ENCODE measurements around the gene CGNL1. TPM values are rescaled to one million over a fixed set of nuclear protein-coding genes. Genes with fewer than 3 reads are reported as not detected.

CGNL1 gene
- total RNA-seq, 4 donors from 2014 or later, result 9.6 to 21.3 (median 13.1) TPM

DNA sequence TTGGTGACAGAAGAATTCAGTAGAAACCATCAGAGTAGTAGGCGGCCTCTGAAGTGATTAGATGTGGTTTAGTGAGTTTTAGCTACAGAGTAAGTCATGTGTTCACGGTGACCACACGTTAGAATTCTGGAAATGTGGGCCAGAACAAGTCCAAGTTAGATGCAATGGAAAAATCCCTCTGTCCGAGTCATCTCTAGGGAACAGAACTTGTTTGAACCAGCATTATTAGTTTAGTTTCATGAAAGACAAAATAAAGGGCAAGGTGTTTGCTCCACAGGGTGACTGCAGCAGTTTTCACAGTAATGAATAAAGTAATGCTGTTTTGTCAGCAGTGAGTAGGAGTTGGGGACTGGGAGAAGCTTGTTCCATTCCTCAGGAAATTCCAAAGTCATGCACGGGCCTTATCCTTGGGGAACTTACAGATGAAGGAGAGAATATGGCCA is 100.2 kb downstream of the CGNL1 start:
- no peaks in the 10 kb centered on the region for H3K4me1 ChIP-seq
- no peaks in the 10 kb centered on the region for H3K27me3 ChIP-seq
- intact Hi-C loops (cut with DNase I), result no loop called here
- no peak for DNase-seq (ENCODE audit: extremely low spot score)
- TF ChIP-seq, protein P1, sequence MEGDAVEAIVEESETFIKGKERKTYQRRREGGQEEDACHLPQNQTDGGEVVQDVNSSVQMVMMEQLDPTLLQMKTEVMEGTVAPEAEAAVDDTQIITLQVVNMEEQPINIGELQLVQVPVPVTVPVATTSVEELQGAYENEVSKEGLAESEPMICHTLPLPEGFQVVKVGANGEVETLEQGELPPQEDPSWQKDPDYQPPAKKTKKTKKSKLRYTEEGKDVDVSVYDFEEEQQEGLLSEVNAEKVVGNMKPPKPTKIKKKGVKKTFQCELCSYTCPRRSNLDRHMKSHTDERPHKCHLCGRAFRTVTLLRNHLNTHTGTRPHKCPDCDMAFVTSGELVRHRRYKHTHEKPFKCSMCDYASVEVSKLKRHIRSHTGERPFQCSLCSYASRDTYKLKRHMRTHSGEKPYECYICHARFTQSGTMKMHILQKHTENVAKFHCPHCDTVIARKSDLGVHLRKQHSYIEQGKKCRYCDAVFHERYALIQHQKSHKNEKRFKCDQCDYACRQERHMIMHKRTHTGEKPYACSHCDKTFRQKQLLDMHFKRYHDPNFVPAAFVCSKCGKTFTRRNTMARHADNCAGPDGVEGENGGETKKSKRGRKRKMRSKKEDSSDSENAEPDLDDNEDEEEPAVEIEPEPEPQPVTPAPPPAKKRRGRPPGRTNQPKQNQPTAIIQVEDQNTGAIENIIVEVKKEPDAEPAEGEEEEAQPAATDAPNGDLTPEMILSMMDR (IDR thresholded peaks at IDR 0.05), result no peak
- no peak for TF ChIP-seq EP300 (IDR thresholded peaks at IDR 0.05)
- no peak for TF ChIP-seq POLR2A (IDR thresholded peaks at IDR 0.05; ENCODE audit: low read depth)
- TF ChIP-seq POLR2AphosphoS5 (IDR thresholded peaks at IDR 0.05), result no peak
- H3K9me3 ChIP-seq, result no peaks in the 10 kb centered on the region
- 80% methylated on average over 5 of the region's 5 CpGs for WGBS
- H3K4me3 ChIP-seq, result no peak overlapping the region
- no peak overlapping the region for H3K27ac ChIP-seq (replicated peaks in 1 of 4)
- no peaks in the 10 kb centered on the region for H3K36me3 ChIP-seq

DNA sequence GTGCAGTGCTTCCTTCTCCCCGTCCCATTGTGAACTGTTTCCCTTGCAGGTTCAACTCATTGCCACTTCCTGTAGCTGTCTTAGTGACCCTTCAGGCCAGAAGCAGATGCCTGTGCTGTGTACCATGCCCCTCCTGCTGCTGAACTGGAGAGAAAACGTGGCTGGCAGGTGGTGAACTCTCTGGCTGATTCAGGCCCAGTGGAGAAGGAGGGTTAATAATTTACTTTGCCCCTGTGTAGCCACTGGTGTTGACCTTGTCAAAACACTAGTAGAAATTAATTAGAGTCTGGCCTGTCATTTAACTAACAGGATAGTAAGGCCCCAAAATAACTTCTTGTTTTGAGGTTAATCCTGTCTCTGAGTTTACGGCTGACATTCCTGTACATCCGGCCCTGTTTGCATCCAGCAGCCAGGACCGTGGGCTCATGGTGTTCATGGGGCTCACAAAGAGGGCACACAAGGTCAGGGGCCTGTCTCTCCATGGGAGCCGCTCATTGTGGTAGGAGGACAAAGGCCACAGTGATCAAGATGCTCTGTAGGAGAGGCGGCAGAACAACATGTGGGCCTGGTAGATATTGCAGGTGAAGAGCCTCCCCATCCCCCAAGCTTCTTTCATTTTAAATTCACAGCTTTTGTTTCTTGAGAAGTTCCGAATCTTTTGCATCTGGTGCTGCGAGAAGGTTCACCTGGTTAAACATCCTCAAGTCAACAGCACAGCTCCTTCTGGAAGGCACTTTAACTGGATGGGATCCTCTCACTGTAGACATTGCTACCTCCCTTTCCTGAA is 101.6 kb downstream of the CGNL1 start:
- intact Hi-C loops (cut with DNase I), result no loop called here
- no peaks in the 10 kb centered on the region for H3K9me3 ChIP-seq
- no peak for DNase-seq (ENCODE audit: extremely low spot score)
- H3K27ac ChIP-seq (replicated peaks in 1 of 4), result no peak overlapping the region
- H3K4me1 ChIP-seq, result no peaks in the 10 kb centered on the region
- no peak overlapping the region for H3K4me3 ChIP-seq
- TF ChIP-seq POLR2AphosphoS5 (IDR thresholded peaks at IDR 0.05), result no peak
- TF ChIP-seq POLR2A (IDR thresholded peaks at IDR 0.05; ENCODE audit: low read depth), result no peak
- TF ChIP-seq EP300 (IDR thresholded peaks at IDR 0.05), result no peak
- TF ChIP-seq, protein P1 (IDR thresholded peaks at IDR 0.05), result no peak
- H3K27me3 ChIP-seq, result no peaks in the 10 kb centered on the region
- H3K36me3 ChIP-seq, result no peaks in the 10 kb centered on the region
- 91% methylated on average over 8 of the region's 9 CpGs for WGBS

DNA sequence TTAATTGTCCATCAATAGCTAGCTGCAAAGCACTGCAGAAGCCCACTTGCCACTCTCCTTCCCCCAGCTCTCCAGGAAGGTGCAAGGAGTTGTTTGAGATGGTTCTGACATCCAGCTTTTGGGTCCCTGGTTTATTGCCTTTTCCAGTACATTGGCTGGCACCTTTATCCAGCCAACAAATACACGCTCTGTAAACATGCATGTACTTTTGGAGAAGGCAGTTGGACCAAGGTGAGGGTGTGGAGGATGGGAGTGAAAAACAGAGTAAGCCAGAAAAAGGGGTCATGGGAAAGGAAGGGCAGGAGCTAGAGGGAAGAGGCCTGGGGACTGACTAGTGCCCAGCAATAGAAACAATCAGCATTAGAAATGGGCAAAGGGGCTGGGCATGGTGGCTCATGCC is 102.7 kb downstream of the CGNL1 start:
- no peaks in the 10 kb centered on the region for H3K36me3 ChIP-seq
- 45% methylated on average over 1 of the region's 1 CpG for WGBS
- H3K4me3 ChIP-seq, result no peak overlapping the region
- TF ChIP-seq POLR2AphosphoS5 (IDR thresholded peaks at IDR 0.05) (no peak), POLR2A (IDR thresholded peaks at IDR 0.05; ENCODE audit: low read depth) (no peak), EP300 (IDR thresholded peaks at IDR 0.05) (no peak)
- TF ChIP-seq, protein P1 (IDR thresholded peaks at IDR 0.05), result no peak
- no peaks in the 10 kb centered on the region for H3K4me1 ChIP-seq
- H3K27me3 ChIP-seq, result no peaks in the 10 kb centered on the region
- no peaks in the 10 kb centered on the region for H3K9me3 ChIP-seq
- DNase-seq (ENCODE audit: extremely low spot score), result no peak
- no peak overlapping the region for H3K27ac ChIP-seq (replicated peaks in 1 of 4)
- intact Hi-C loops (cut with DNase I), result no loop called here

DNA sequence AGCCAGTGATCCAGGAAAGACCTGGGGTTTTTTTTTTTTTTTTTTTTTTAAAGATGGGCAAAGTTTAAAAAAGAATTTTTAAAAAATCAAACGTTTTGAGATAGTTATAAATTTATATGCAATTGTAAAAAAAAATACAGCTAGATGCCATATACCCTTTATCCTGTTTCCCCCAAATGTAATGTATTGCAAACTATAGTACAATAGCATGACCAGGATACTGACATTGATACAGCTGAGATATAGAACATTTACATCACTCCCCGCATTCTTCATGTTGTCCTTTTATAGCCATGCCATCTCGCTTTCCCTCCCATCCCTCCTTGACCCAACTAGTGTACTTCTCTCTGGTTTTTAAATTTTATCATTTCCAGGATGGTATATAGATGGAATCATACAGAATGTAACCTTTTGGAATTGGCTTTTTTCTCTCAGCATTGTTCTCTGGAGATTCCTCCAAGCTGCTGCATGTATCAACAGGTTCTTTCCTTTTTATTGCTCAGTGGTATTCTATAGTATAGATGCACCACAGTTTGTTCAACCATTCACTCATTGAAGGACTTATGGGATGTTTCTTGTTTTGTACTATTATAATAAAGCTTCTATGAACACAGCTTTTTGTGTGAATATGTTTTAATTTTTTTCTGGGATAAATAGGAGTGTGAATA is 104.9 kb downstream of the CGNL1 start:
- no peak for DNase-seq (ENCODE audit: extremely low spot score)
- Histone ChIP-seq H3K27me3 (no peaks in the 10 kb centered on the region), H3K36me3 (no peaks in the 10 kb centered on the region), H3K4me3 (no peak overlapping the region), H3K9me3 (no peaks in the 10 kb centered on the region), H3K4me1 (no peaks in the 10 kb centered on the region), H3K27ac (replicated peaks in 1 of 4) (no peak overlapping the region)
- TF ChIP-seq POLR2AphosphoS5 (IDR thresholded peaks at IDR 0.05) (no peak), POLR2A (IDR thresholded peaks at IDR 0.05; ENCODE audit: low read depth) (no peak), EP300 (IDR thresholded peaks at IDR 0.05) (no peak)
- TF ChIP-seq, protein P1 (IDR thresholded peaks at IDR 0.05), result no peak
- intact Hi-C loops (cut with DNase I), result no loop called here
- 85% methylated on average over 3 of the region's 3 CpGs for WGBS

All from esophagus muscularis mucosa (tissue), 4 donors.